HG03064 (cell line): ENCODE data around the gene SCUBE2.

ENCODE experiments used
- ATAC-seq: cut with Tn5 transposase; IDR thresholded peaks from one replicate; pipeline ENCODE4 v1.9.1; 2021; ENCODE audit warnings: low read depth; ENCODE audit not compliant: unreplicated experiment

The SCUBE2 gene

GRCh38 chr11:9076046-9076445, 15.4 kb downstream of the SCUBE2 start:
- no peak for ATAC-seq

- no peak for ATAC-seq
Observed at GRCh38 chr11:9075556-9075955, 15.8 kb downstream of the SCUBE2 start.

- ATAC-seq: no peak
Observed at GRCh38 chr11:9074338-9075029, 16.9 kb downstream of the SCUBE2 start.

- ATAC-seq: no peak
Observed at GRCh38 chr11:9073466-9074225, 17.8 kb downstream of the SCUBE2 start.

- no peak for ATAC-seq
Observed at GRCh38 chr11:9072626-9073176, 18.7 kb downstream of the SCUBE2 start.

GRCh38 chr11:9071692-9072091, 19.7 kb downstream of the SCUBE2 start:
- no peak for ATAC-seq

- no peak for ATAC-seq
Observed at GRCh38 chr11:9070749-9071491, 20.5 kb downstream of the SCUBE2 start.

GRCh38 chr11:9069862-9070470, 21.4 kb downstream of the SCUBE2 start:
- no peak for ATAC-seq

- ATAC-seq: no peak
Observed at GRCh38 chr11:9069256-9069655, 22.1 kb downstream of the SCUBE2 start.

- no peak for ATAC-seq
Observed at GRCh38 chr11:9066433-9066925, 24.9 kb downstream of the SCUBE2 start.

GRCh38 chr11:9065607-9066432, 25.6 kb downstream of the SCUBE2 start:
- ATAC-seq: no peak

GRCh38 chr11:9061807-9062206, 29.6 kb downstream of the SCUBE2 start:
- no peak for ATAC-seq

GRCh38 chr11:9060700-9061111, 30.7 kb downstream of the SCUBE2 start:
- peak; percentile 99 for ATAC-seq

- no peak for ATAC-seq
Observed at GRCh38 chr11:9059406-9059805, 32.0 kb downstream of the SCUBE2 start.

GRCh38 chr11:9057888-9058287, 33.5 kb downstream of the SCUBE2 start:
- ATAC-seq: no peak

GRCh38 chr11:9057007-9057406, 34.4 kb downstream of the SCUBE2 start:
- ATAC-seq: no peak

GRCh38 chr11:9056467-9056866, 34.9 kb downstream of the SCUBE2 start:
- no peak for ATAC-seq

GRCh38 chr11:9053316-9054035, 37.9 kb downstream of the SCUBE2 start:
- ATAC-seq: no peak

- ATAC-seq: no peak
Observed at GRCh38 chr11:9052316-9052715, 39.1 kb downstream of the SCUBE2 start.
